Neural progenitor cell (in vitro differentiated cells): ENCODE results near the gene SBF2.

Experiments used
- CTCF ChIP-seq: fragments of 200-600 bp; sonication (generic); IDR thresholded peaks from 2 replicates; pipeline ENCODE4 v1.5.1; 2017; ENCODE audit warnings: antibody characterized with exemption, mild to moderate bottlenecking
- EZH2 ChIP-seq: fragments of 200-600 bp; sonication (generic); IDR thresholded peaks from 2 replicates; pipeline ENCODE4 v1.6.1; 2017; ENCODE audit warnings: antibody characterized with exemption, mild to moderate bottlenecking, moderate library complexity

DNA sequence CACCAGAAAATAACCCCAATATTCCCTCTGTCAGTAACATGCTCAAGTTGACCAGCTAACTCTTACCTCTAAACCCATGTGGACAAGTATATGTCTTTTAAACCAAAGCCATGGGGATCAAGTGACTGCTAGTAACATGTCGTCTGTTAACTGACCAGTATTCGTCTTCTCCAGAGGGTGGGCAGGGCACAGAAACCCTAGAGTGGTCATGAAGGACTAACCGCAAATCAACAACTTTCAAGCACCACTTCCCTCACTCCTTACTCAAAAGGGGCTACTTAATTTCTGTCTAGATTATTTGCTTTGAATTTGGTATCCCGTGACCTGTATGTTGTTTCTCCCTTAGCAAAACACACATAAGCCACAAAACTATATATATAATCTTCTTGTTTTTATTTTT lies 336.9 kb downstream of the SBF2 start:
- TF ChIP-seq CTCF (no peak), EZH2 (no peak)
